DOHH2 (cell line): ENCODE measurements around the gene CYP2F1.

Source experiments
- H3F3A ChIP-seq: fragments of 200-600 bp; sonication (generic), shearing (Covaris generic); 2 replicates; pipeline ENCODE4 v1.6.0; 2016; ENCODE audit warnings: antibody characterized with exemption, mild to moderate bottlenecking; ENCODE audit not compliant: control insufficient read depth, insufficient read depth
- H3K27ac ChIP-seq: fragments of 200-600 bp; sonication (generic); 2 replicates; pipeline ENCODE4 v1.5.1; 2014; ENCODE audit warnings: low read depth, mild to moderate bottlenecking, low read length, moderate library complexity
- H3K27me3 ChIP-seq: fragments of 200-600 bp; sonication (generic); 2 replicates; pipeline ENCODE4 v1.6.1; 2014; ENCODE audit warnings: mild to moderate bottlenecking, low read length, mixed read lengths; ENCODE audit not compliant: control insufficient read depth
- H3K36me3 ChIP-seq: fragments of 200-600 bp; sonication (generic); 2 replicates; pipeline ENCODE4 v1.6.1; 2014; ENCODE audit warnings: mild to moderate bottlenecking, low read length, moderate library complexity, mixed read lengths; ENCODE audit not compliant: control insufficient read depth
- H3K4me1 ChIP-seq: fragments of 200-600 bp; sonication (generic); 2 replicates; pipeline ENCODE4 v1.6.1; 2014; ENCODE audit warnings: mild to moderate bottlenecking, low read length, mixed read lengths; ENCODE audit not compliant: control insufficient read depth
- H3K4me2 ChIP-seq: fragments of 200-600 bp; sonication (generic); 2 replicates; pipeline ENCODE4 v1.6.0; 2014; ENCODE audit warnings: mild to moderate bottlenecking, low read length, moderate library complexity
- H3K4me3 ChIP-seq: fragments of 200-600 bp; sonication (generic); 2 replicates; pipeline ENCODE4 v1.5.1; 2014; ENCODE audit warnings: mild to moderate bottlenecking, low read length, mixed read lengths
- H3K79me2 ChIP-seq: fragments of 200-600 bp; sonication (generic); 2 replicates; pipeline ENCODE4 v1.6.1; 2014; ENCODE audit warnings: mild to moderate bottlenecking, low read length, mixed read lengths; ENCODE audit not compliant: control insufficient read depth
- H3K9me2 ChIP-seq: fragments of 200-600 bp; sonication (generic); replicated peaks from 2 replicates; pipeline ENCODE4 v1.6.1; 2014; ENCODE audit warnings: mild to moderate bottlenecking, low read length, mixed read lengths; ENCODE audit not compliant: control insufficient read depth
- H3K9me3 ChIP-seq: fragments of 200-600 bp; sonication (generic); 2 replicates; pipeline ENCODE4 v1.6.1; 2014; ENCODE audit warnings: antibody characterized with exemption, low read length, mixed read lengths; ENCODE audit not compliant: control insufficient read depth, insufficient read depth
- H4K20me1 ChIP-seq: fragments of 200-600 bp; sonication (generic); 2 replicates; pipeline ENCODE4 v1.6.0; 2014; ENCODE audit warnings: low read depth, mild to moderate bottlenecking, antibody characterized with exemption, low read length, moderate library complexity; ENCODE audit not compliant: control insufficient read depth, insufficient read depth
- CTCF ChIP-seq: fragments of 200-600 bp; sonication (generic); IDR thresholded peaks from one replicate; pipeline ENCODE4 v1.5.1; 2014; ENCODE audit warnings: antibody characterized with exemption, mild to moderate bottlenecking, low read depth, low read length; ENCODE audit not compliant: poor library complexity, severe bottlenecking
- EZH2phosphoT487 ChIP-seq: fragments of 200-600 bp; sonication (generic); IDR thresholded peaks from 2 replicates; pipeline ENCODE4 v1.6.1; 2017; ENCODE audit warnings: borderline replicate concordance, mild to moderate bottlenecking, antibody characterized with exemption, low read length, moderate library complexity, mixed read lengths

Gene CYP2F1

GRCh38 chr19:41106177-41106576 is 8.1 kb upstream of the CYP2F1 start:
- no peak overlapping the region for H3K4me3 ChIP-seq
- no peaks in the 10 kb centered on the region for H3F3A ChIP-seq

DNA sequence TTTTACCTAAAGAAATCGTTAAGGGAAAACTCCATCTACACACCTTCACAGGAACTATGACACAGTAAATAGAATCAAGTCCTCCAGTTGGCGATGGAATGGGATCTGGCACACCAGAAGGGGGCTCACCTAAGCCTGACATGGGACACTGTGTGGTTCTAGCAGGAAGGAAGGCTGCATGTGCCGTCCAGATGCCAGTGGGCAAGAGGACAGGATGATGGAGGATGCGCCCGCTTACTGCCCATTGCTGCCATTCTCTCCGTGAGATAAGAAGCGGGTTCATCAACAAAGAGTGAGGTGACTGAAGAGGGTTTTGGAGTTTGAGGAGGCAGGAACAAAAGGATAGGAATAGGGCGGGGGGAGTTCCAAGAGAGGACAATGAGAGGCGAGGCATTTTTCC is 2.9 kb upstream of the CYP2F1 start:
- Histone ChIP-seq H3K36me3 (no peaks in the 10 kb centered on the region), H3K9me3 (no peaks in the 10 kb centered on the region), H3K27ac (no peak overlapping the region), H3K4me1 (no peaks in the 10 kb centered on the region), H3K27me3 (no peaks in the 10 kb centered on the region), H4K20me1 (no peaks in the 10 kb centered on the region), H3K79me2 (no peaks in the 10 kb centered on the region), H3K9me2 (no peaks in the 10 kb centered on the region), H3F3A (no peaks in the 10 kb centered on the region), H3K4me2 (no peak overlapping the region), H3K4me3 (no peak overlapping the region)
- no peak for TF ChIP-seq EZH2phosphoT487

More at GRCh38 chr19:41106177-41106576, 8.1 kb upstream of the CYP2F1 start:
- no peak for TF ChIP-seq CTCF
- TF ChIP-seq EZH2phosphoT487 = no peak
- no peak overlapping the region for H3K4me2 ChIP-seq
- H3K27me3 ChIP-seq = no peaks in the 10 kb centered on the region
- H3K9me2 ChIP-seq = no peaks in the 10 kb centered on the region
- H3K27ac ChIP-seq = no peak overlapping the region
- no peaks in the 10 kb centered on the region for H3K9me3 ChIP-seq
- H3K4me1 ChIP-seq = no peaks in the 10 kb centered on the region
- H3K36me3 ChIP-seq = no peaks in the 10 kb centered on the region
- no peaks in the 10 kb centered on the region for H3K79me2 ChIP-seq
- H4K20me1 ChIP-seq = no peaks in the 10 kb centered on the region

DNA sequence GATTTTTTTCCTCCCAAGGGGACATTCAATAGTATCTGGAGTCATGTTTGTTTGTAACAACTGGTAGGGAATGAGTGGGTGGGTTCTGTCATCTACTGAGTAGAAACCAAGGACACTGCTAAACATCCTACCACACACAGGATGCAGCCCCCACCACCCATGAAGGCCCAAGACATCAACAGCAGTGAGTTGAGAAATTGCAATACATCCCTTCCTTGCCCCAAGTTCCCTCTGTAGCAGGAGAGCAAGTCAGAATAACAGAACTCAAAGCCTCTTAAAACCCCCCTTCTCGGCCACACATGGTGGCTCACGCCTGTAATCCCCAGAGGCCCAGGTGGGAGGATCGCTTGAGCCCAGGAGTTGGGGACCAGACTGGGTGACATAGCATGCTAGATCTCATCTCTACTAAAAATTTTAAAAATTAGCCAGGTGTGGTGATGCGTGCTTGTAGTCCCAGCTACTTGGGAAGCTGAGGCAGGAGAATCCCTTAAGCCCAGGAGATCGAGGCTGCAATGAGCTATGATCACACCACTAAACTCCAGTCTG is 2.4 kb upstream of the CYP2F1 start:
- Histone ChIP-seq H3F3A (no peaks in the 10 kb centered on the region), H3K27me3 (no peaks in the 10 kb centered on the region), H3K27ac (no peak overlapping the region), H3K9me3 (no peaks in the 10 kb centered on the region), H3K4me1 (no peaks in the 10 kb centered on the region), H3K4me3 (no peak overlapping the region), H3K4me2 (no peak overlapping the region), H3K36me3 (no peaks in the 10 kb centered on the region), H3K79me2 (no peaks in the 10 kb centered on the region), H4K20me1 (no peaks in the 10 kb centered on the region), H3K9me2 (no peaks in the 10 kb centered on the region)
- TF ChIP-seq CTCF = no peak
- no peak for TF ChIP-seq EZH2phosphoT487

DNA sequence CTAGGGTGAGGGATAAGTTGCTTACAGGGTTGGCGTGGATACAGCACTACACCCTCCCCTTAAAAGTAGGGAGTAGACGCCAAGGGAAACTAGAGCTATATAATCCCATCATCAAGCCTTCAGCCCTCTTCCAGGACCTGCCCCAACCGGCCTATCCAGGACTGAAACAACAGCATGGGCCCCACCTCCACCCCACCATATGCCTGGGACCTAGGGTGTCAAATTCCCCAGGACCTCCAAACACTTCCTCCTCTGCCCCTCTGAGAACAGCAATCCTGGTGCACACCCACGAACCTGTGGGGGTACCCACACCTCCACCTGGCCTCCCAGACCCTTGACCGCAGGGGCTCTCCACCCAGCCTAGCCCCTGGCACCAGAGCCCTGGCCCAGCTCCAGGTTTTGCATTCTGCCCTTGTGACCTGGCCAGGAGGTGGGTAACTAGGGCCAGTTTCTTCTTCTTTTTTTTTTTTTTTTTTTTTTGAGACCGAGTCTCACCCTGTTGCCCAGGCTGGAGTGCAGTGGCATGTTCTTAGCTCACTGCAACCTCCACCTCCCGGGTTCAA is 1.4 kb upstream of the CYP2F1 start:
- no peak overlapping the region for H3K4me2 ChIP-seq
- H3K9me3 ChIP-seq = no peaks in the 10 kb centered on the region
- no peaks in the 10 kb centered on the region for H3K9me2 ChIP-seq
- H4K20me1 ChIP-seq = no peaks in the 10 kb centered on the region
- no peaks in the 10 kb centered on the region for H3K27me3 ChIP-seq
- no peak overlapping the region for H3K27ac ChIP-seq
- H3K4me3 ChIP-seq = no peak overlapping the region
- no peaks in the 10 kb centered on the region for H3F3A ChIP-seq
- TF ChIP-seq CTCF (no peak), EZH2phosphoT487 (no peak)
- no peaks in the 10 kb centered on the region for H3K4me1 ChIP-seq
- H3K79me2 ChIP-seq = no peaks in the 10 kb centered on the region
- no peaks in the 10 kb centered on the region for H3K36me3 ChIP-seq
